H1 (cell line): ENCODE results near the gene SLC1A5. TPM values are rescaled to one million over a fixed set of nuclear protein-coding genes. Genes with fewer than 3 reads are reported as not detected.

ENCODE experiments used
- BRCA1 ChIP-seq: IDR thresholded peaks from 2 replicates; pipeline ENCODE4 v1.6.1; 2012; ENCODE audit warnings: low read depth, low read length, improper control_type of control experiment
- CTBP2 ChIP-seq: IDR thresholded peaks from 2 replicates; pipeline ENCODE4 v1.7.0; 2011; ENCODE audit warnings: borderline replicate concordance, mild to moderate bottlenecking, moderate library complexity, mixed read lengths, low read length; ENCODE audit not compliant: insufficient read depth, insufficient read length
- PHF8 ChIP-seq: fragments of 200-600 bp; sonication (generic); conservative IDR thresholded peaks from 2 replicates; pipeline ENCODE4 v1.7.1; 2012; ENCODE audit warnings: low read depth, mild to moderate bottlenecking, inconsistent platforms, low read length, moderate library complexity
- polyA plus RNA-seq, 7 experiments: library from polyadenylated mRNA; depleted of rRNA in 3 of 7; stranded (reverse) in 5 of 7; unstranded in 2 of 7; fragments of >200 nt in 5 of 7; fragments of 200-250 nt in 2 of 7; gene quantifications; 1 replicate in 5 of 7; 2 replicates in 1 of 7; 4 replicates in 1 of 7; pipeline versions ENCODE4 v1.2.1 to v1.2.3, GENCODE V29; 2011 to 2013; ENCODE audit warnings: missing spikeins in 2 of 7, mixed read lengths in 2 of 7
- total RNA-seq: library from RNA; stranded (reverse); fragmentation: NEBNext Ultra II Directional; extraction: Animal tissue kit (Norgen Biotek cat#: 25700); gene quantifications from 2 replicates; pipeline ENCODE4 v1.2.1, GENCODE V29; 2021
- TF ChIP-seq, protein P1 (sequence below), 3 experiments: IDR thresholded peaks; 1 replicate in 2 of 3; 2 replicates in 1 of 3; pipeline versions ENCODE4 v1.5.1 to v1.6.1; 2011; ENCODE audit warnings: low read length in 3 of 3, mild to moderate bottlenecking in 3 of 3, inconsistent platforms in 2 of 3, low read depth in 1 of 3, moderate library complexity in 1 of 3; ENCODE audit not compliant: insufficient read depth in 1 of 3; ENCODE audit errors: control extremely low read depth in 1 of 3

The SLC1A5 gene
- total and polyA plus RNA-seq, 2 of the 8 experiments (the other 6 are each of a cell fraction or from before 2014, with no cell fraction given), result 291 to 351 TPM

DNA sequence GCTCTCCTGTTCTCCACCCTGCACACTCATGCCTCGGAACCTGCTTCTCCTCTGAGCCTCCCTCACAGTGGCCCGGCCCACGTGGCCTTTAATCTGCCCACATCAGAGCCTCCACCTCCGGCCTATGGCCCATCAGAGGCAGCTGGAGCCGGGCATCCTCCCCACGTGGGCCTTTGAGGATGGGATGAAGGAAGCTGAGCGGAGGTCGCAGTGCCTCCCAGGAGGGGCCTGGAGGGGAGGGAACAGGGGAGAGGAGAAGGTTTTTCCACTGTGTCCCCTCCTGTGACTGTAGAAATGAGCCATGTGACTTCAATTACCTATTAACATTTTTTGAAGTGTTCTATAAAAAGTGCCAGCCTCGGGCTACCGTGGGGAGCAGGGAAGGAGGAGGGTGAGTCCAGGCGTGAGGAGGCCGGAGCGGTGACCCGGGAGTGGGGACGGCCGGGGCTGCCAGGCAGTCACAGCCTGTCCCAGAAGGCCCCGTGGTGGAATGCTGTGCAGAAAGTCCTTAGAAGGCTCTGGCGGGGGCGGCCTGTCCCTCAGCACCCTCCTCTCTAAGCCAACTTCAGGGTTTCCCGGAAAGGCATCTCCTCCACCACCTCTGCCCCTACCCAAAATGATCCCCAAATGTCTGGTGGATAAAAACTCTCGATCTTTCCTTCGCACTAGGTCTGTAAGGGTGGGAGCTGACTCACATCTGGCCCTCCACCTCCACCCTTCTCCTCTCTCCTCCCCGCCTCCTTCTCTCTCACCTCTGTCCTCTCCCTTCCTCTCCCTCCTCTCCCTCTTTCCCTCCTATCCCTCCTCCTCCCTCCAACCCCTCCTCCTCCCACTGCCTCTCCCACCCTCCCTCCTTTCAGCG, 24.8 kb upstream of the SLC1A5 start (continued):
- TF ChIP-seq BRCA1 (no peak), CTBP2 (no peak), PHF8 (no peak)
- TF ChIP-seq, protein P1, sequence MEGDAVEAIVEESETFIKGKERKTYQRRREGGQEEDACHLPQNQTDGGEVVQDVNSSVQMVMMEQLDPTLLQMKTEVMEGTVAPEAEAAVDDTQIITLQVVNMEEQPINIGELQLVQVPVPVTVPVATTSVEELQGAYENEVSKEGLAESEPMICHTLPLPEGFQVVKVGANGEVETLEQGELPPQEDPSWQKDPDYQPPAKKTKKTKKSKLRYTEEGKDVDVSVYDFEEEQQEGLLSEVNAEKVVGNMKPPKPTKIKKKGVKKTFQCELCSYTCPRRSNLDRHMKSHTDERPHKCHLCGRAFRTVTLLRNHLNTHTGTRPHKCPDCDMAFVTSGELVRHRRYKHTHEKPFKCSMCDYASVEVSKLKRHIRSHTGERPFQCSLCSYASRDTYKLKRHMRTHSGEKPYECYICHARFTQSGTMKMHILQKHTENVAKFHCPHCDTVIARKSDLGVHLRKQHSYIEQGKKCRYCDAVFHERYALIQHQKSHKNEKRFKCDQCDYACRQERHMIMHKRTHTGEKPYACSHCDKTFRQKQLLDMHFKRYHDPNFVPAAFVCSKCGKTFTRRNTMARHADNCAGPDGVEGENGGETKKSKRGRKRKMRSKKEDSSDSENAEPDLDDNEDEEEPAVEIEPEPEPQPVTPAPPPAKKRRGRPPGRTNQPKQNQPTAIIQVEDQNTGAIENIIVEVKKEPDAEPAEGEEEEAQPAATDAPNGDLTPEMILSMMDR (IDR thresholded peaks at IDR 0.05; ENCODE audit: control extremely low read depth in 1 of 3, insufficient read depth in 1 of 3, low read depth in 1 of 3, low read length in 3 of 3), result no peak
